Measurements from ENCODE around the gene NELFA. TPM values are rescaled to one million over a fixed set of nuclear protein-coding genes. Genes with fewer than 3 reads are reported as not detected.

The NELFA gene
- total and polyA plus RNA-seq, 5 donors from 2014 or later: 20.2 to 50.7 (median 28.0) TPM

DNA sequence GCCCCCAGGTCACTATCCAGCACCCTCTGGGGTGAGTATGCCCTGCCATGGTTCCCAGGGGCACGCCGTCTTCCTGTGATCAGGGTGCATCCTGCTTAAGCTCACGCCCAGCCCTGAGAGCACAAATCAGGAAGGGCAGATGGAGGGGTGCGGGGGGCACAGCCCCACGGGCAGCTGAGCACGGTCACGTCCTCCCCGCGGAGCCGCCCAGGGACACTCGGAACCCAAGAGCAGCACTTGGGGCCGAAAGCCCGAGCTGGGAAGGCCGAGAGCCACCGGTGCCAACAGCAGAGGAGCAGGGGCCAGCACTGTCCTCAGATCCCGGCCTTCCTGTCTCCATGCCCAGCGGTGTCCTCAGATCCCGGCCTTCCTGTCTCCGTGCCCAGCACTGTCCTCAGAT, 21.5 kb downstream of the NELFA start:
- Histone ChIP-seq H3K4me1 (ENCODE audit: control insufficient read depth, insufficient read depth, low read length, poor library complexity, severe bottlenecking) (no peaks in the 10 kb centered on the region), H3K9me3 (ENCODE audit: control insufficient read depth in 2 of 2, low read length in 2 of 2) (no peaks in the 10 kb centered on the region), H3K36me3 (ENCODE audit: control insufficient read depth, insufficient read depth, low read length) (peaks cover 67% of the 10 kb centered on the region), H3K27me3 (ENCODE audit: control insufficient read depth, insufficient read depth, low read length) (no peaks in the 10 kb centered on the region), H3K4me3 (ENCODE audit: low read depth, low read length) (no peak overlapping the region), H3K27ac (ENCODE audit: insufficient read depth, low read length, poor library complexity, severe bottlenecking) (no peak overlapping the region)
- Mint-ChIP-seq H3K9me3 (no peaks in the 10 kb centered on the region), H3K36me3 (peaks cover 7% of the 10 kb centered on the region), H3K4me3 (no peak overlapping the region), H3K4me1 (peaks cover 0 to 3% (median 0%) of the 10 kb centered on the region in 4 donors), H3K27ac (no peak overlapping the region), H3K27me3 (no peaks in the 10 kb centered on the region)
- ATAC-seq (ENCODE audit: low read depth in 2 of 2) (no peak), DNase-seq (no peak)

DNA sequence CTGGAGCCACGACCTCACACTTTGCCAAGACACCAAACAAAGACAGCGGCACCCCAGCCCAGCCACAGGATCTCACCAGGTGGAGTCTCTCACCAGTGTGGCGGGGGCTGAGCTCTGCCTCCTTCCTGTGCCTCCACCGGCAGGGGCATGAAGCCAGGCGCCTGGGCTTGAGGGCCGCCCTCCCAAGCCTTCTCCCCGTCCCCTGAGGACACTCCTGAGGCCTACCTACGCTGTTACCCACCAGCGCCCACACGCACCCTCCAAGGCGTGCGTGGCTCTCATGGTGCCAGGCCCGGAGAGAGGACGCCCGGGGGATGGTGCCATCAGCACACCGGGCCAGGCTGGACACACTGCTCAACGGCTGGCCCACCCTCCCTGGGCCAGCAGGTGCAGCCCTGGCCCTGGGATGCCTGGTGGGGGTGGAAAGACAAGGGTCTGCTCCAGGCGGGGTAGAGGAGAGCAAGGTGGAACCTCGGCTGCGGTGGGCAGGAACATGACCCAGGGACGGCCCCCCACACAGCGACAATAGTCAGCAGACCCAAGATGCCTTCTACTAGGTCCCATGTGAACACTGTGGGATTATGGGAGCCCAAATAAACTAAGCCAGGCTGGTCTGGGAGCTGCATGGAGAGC, 22.1 kb downstream of the NELFA start:
- H3K27ac Mint-ChIP-seq: no peak overlapping the region
- no peaks in the 10 kb centered on the region for H3K27me3 Mint-ChIP-seq
- ATAC-seq (ENCODE audit: low read depth in 2 of 2) (no peak), DNase-seq (no peak)
- Histone ChIP-seq H3K4me3 (ENCODE audit: low read depth, low read length) (no peak overlapping the region), H3K36me3 (ENCODE audit: control insufficient read depth, insufficient read depth, low read length) (peaks cover 69% of the 10 kb centered on the region), H3K4me1 (ENCODE audit: control insufficient read depth, insufficient read depth, low read length, poor library complexity, severe bottlenecking) (no peaks in the 10 kb centered on the region), H3K27me3 (ENCODE audit: control insufficient read depth, insufficient read depth, low read length) (no peaks in the 10 kb centered on the region), H3K9me3 (ENCODE audit: control insufficient read depth in 2 of 2, low read length in 2 of 2) (no peaks in the 10 kb centered on the region), H3K27ac (ENCODE audit: insufficient read depth, low read length, poor library complexity, severe bottlenecking) (no peak overlapping the region)
- peaks cover 0 to 3% (median 0%) of the 10 kb centered on the region in 4 donors for H3K4me1 Mint-ChIP-seq
- no peaks in the 10 kb centered on the region for H3K9me3 Mint-ChIP-seq
- H3K36me3 Mint-ChIP-seq: peaks cover 13% of the 10 kb centered on the region
- H3K4me3 Mint-ChIP-seq: no peak overlapping the region

DNA sequence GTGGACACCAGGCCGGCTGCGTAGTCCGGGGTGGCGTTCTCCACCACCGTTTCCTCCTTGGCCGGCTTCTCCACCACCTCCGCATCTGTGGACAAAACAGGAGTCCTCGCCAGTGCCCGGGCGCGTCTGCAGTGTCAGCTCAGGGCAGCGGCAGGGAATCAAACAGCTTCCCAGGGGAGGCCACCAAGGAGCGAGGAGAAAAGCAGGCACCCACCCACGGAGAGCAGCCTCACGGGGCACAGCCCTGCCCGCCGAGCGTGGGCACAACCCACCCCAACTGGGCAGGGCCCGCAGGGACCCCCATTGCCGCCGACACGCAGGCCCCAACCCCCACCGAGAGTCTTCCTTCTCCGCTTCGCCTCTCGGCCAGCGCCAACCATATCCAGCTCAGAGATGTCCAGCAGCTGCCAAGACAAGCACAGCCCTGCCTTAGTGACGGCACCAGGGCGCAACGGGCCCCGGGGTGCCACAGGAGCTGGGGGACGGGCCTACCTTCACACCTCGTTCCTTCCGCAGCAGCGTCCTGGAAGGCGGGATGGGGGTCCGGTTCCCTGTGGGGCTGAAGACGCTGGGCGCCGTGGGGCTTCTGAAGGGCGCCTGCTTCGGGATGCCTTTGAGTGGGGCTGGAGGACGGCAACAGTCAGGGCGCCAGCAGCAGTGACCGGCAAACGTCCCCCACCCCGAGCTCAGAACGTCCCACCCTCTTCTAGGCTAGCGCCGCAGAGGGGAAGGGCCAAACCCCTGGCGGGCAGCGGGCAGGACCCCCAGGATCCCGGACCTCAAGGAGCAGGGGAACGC, 22.8 kb downstream of the NELFA start:
- Mint-ChIP-seq H3K27ac (no peak overlapping the region), H3K9me3 (no peaks in the 10 kb centered on the region), H3K4me3 (no peak overlapping the region), H3K4me1 (peaks cover 0 to 3% (median 0%) of the 10 kb centered on the region in 4 donors), H3K27me3 (no peaks in the 10 kb centered on the region), H3K36me3 (peaks cover 17% of the 10 kb centered on the region)
- no peaks in the 10 kb centered on the region for H3K4me1 ChIP-seq (ENCODE audit: control insufficient read depth, insufficient read depth, low read length, poor library complexity, severe bottlenecking)
- ATAC-seq (ENCODE audit: low read depth in 2 of 2): no peak
- no peak overlapping the region for H3K4me3 ChIP-seq (ENCODE audit: low read depth, low read length)
- H3K27me3 ChIP-seq (ENCODE audit: control insufficient read depth, insufficient read depth, low read length): no peaks in the 10 kb centered on the region
- no peaks in the 10 kb centered on the region for H3K9me3 ChIP-seq (ENCODE audit: control insufficient read depth in 2 of 2, low read length in 2 of 2)
- no peak for DNase-seq
- H3K36me3 ChIP-seq (ENCODE audit: control insufficient read depth, insufficient read depth, low read length): peaks cover 75% of the 10 kb centered on the region
- H3K27ac ChIP-seq (ENCODE audit: insufficient read depth, low read length, poor library complexity, severe bottlenecking): no peak overlapping the region

DNA sequence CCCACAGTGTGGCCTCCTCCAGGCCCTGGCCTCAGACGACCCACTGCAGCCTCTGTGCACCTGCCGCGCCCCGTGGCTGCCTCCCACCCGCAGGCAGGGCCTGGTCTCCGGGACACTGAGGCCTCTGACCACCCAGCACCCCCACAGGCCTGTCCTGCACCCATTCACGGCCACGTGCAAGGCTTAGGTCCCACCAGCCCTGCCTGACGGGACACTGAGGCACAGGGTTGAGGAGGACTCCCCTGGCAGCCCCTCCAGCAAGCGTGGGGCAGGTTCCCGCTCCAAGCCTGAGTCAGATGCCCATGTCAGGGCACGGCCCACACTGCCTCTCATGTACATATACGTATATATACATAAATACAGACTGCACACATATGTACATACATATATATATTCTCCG, 23.5 kb downstream of the NELFA start:
- Histone ChIP-seq H3K36me3 (ENCODE audit: control insufficient read depth, insufficient read depth, low read length) (peaks cover 79% of the 10 kb centered on the region), H3K27ac (ENCODE audit: insufficient read depth, low read length, poor library complexity, severe bottlenecking) (no peak overlapping the region), H3K9me3 (ENCODE audit: control insufficient read depth in 2 of 2, low read length in 2 of 2) (no peaks in the 10 kb centered on the region), H3K27me3 (ENCODE audit: control insufficient read depth, insufficient read depth, low read length) (no peaks in the 10 kb centered on the region), H3K4me1 (ENCODE audit: control insufficient read depth, insufficient read depth, low read length, poor library complexity, severe bottlenecking) (no peaks in the 10 kb centered on the region), H3K4me3 (ENCODE audit: low read depth, low read length) (no peak overlapping the region)
- DNase-seq: no peak
- no peak for ATAC-seq (ENCODE audit: low read depth in 2 of 2)
- Mint-ChIP-seq H3K4me1 (peaks cover 0 to 3% (median 0%) of the 10 kb centered on the region in 4 donors), H3K4me3 (no peak overlapping the region), H3K9me3 (no peaks in the 10 kb centered on the region), H3K36me3 (peaks cover 17% of the 10 kb centered on the region), H3K27ac (no peak overlapping the region), H3K27me3 (no peaks in the 10 kb centered on the region)

DNA sequence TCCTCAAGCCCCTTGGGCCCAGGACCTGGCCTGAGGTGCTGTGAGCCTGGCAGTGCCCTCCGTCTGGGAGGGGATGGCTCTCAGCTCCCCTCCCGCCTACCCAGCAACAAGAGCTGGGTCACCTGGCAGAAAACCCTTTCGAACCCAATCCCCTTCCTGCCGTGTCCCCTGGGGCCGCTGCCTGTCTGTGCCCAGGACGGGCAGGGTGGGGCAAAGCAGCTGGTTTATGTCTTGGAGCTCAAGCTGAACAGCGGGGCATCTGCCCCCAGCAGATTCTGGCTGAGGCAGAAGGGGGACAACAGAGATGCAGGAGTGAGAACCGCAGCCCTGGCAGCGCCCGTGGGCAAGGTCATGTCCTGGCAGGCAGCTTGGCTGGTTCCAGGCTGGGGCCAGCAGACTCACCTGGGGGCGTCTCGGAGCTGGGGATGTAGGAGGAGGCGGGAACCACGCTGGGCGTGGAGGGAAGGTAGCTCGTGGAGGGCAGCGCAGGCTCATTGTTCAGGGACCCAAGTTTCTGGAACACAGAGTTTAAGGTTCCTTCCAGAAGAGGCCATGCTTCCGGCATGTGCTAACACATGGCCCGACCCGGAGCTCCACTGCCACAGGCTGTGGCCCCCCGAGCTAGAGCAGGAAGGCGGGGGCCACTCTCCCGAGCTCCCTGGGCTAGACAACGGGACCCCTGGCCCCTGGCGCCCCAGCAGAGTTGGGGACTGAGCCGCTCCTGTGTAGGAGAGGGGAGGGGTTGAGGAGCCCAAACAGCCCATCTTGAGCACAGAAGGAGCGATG, 24.2 kb downstream of the NELFA start:
- Mint-ChIP-seq H3K4me3 (no peak overlapping the region), H3K9me3 (no peaks in the 10 kb centered on the region), H3K27ac (no peak overlapping the region), H3K36me3 (peaks cover 15% of the 10 kb centered on the region), H3K4me1 (no peaks in the 10 kb centered on the region), H3K27me3 (no peaks in the 10 kb centered on the region)
- H3K9me3 ChIP-seq (ENCODE audit: control insufficient read depth in 2 of 2, low read length in 2 of 2): no peaks in the 10 kb centered on the region
- H3K4me3 ChIP-seq (ENCODE audit: low read depth, low read length): no peak overlapping the region
- no peaks in the 10 kb centered on the region for H3K4me1 ChIP-seq (ENCODE audit: control insufficient read depth, insufficient read depth, low read length, poor library complexity, severe bottlenecking)
- no peak overlapping the region for H3K27ac ChIP-seq (ENCODE audit: insufficient read depth, low read length, poor library complexity, severe bottlenecking)
- H3K36me3 ChIP-seq (ENCODE audit: control insufficient read depth, insufficient read depth, low read length): peaks cover 79% of the 10 kb centered on the region
- DNase-seq (no peak), ATAC-seq (ENCODE audit: low read depth in 2 of 2) (no peak)
- no peaks in the 10 kb centered on the region for H3K27me3 ChIP-seq (ENCODE audit: control insufficient read depth, insufficient read depth, low read length)

DNA sequence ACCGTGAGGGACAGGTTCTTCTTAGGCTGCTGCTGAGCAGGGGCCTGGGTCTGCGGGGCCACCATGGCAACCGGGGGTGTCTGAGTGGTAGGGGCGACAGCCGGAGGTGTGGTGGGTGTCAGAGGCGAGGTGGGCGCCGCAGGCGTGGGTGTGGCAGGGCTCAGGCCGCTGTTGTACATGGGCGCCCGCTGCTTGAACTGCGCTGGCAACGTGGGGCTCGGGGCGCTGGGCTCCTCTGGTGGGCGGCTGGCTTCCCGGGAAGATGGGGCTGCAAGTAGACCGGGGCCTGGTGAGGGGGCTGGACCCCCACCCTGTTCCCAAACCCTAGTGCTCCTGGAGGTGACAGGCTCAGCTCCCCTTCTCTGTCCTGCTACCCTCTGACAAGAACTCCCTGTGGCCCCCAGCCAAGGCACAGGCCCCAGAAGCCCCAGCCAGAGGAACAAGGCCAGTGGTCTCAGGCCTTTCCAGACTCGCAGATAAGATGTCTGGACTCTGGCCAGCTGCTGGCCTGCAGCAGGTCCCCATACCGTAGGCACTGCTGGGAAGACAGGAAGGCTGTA, 24.8 kb downstream of the NELFA start:
- Histone ChIP-seq H3K4me1 (ENCODE audit: control insufficient read depth, insufficient read depth, low read length, poor library complexity, severe bottlenecking) (no peaks in the 10 kb centered on the region), H3K9me3 (ENCODE audit: control insufficient read depth in 2 of 2, low read length in 2 of 2) (no peaks in the 10 kb centered on the region), H3K36me3 (ENCODE audit: control insufficient read depth, insufficient read depth, low read length) (peaks cover 80% of the 10 kb centered on the region), H3K27ac (ENCODE audit: insufficient read depth, low read length, poor library complexity, severe bottlenecking) (no peak overlapping the region), H3K27me3 (ENCODE audit: control insufficient read depth, insufficient read depth, low read length) (no peaks in the 10 kb centered on the region), H3K4me3 (ENCODE audit: low read depth, low read length) (no peak overlapping the region)
- DNase-seq: no peak
- Mint-ChIP-seq H3K4me3 (no peak overlapping the region), H3K9me3 (no peaks in the 10 kb centered on the region), H3K27ac (peak overlapping the region in 1 of 3 donors; percentile 56), H3K27me3 (no peaks in the 10 kb centered on the region), H3K4me1 (no peaks in the 10 kb centered on the region), H3K36me3 (peaks cover 21% of the 10 kb centered on the region)
- no peak for ATAC-seq (ENCODE audit: low read depth in 2 of 2)

DNA sequence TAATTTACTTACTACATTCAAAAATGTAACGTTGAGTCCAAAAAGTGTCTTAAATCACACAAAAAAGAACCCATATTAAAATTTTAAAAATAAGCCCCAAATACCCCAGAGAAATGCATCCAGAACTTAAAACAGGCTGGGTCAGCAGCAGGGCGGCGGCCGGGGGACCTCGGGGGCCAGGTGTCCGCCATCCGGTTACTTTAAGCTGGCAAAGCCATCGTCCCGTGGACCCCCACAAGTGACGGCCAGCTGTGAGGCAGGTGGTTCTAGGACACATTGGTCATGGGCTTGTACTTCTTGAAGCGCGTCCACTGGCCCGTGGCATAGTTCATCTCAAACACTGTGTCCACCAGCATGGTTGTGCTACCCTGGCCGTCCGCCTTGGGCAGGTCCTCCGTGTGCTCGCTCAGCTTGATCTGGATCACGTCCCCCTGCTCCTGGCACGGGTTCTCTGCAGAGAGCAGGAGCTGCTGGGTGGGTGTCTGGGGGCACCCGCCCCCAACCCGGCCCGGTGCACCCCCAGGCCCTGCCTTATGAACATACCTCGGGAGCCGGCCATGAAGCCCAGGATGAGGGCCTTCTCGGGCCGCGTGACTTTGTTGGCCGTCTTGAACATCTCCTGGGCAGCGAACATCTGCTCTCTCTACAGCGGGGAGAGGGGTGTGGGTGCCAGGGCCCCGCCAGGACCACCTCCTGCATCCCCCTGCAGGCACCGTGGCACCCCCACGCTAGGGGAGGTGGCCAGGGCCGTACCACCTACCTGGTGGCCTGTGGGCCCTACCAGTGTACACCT, 25.5 kb downstream of the NELFA start:
- peaks cover 82% of the 10 kb centered on the region for H3K36me3 ChIP-seq (ENCODE audit: control insufficient read depth, insufficient read depth, low read length)
- Mint-ChIP-seq H3K4me3 (peak overlapping the region in 1 of 4 donors; percentile 78), H3K4me1 (no peaks in the 10 kb centered on the region), H3K9me3 (no peaks in the 10 kb centered on the region), H3K36me3 (peaks cover 25% of the 10 kb centered on the region), H3K27ac (peak overlapping the region in 1 of 3 donors; percentile 56), H3K27me3 (no peaks in the 10 kb centered on the region)
- no peak overlapping the region for H3K4me3 ChIP-seq (ENCODE audit: low read depth, low read length)
- H3K27me3 ChIP-seq (ENCODE audit: control insufficient read depth, insufficient read depth, low read length): no peaks in the 10 kb centered on the region
- H3K9me3 ChIP-seq (ENCODE audit: control insufficient read depth in 2 of 2, low read length in 2 of 2): no peaks in the 10 kb centered on the region
- H3K27ac ChIP-seq (ENCODE audit: insufficient read depth, low read length, poor library complexity, severe bottlenecking): no peak overlapping the region
- ATAC-seq (ENCODE audit: low read depth in 2 of 2): no peak
- no peak for DNase-seq
- no peaks in the 10 kb centered on the region for H3K4me1 ChIP-seq (ENCODE audit: control insufficient read depth, insufficient read depth, low read length, poor library complexity, severe bottlenecking)

All from CD4-positive, CD25-positive, alpha-beta regulatory T cell (primary cell).